NCI-H2196 treated with DMSO at 0.1 percent for 48 hours (cell line): ENCODE results near the gene INTU.
"Not testable (repeated sequence)": the region's sequence is repeated elsewhere in the genome, so short reads cannot be mapped to it uniquely, and the experiment has no call there.

Source experiments
- DNase-seq: peaks from one replicate; lab custom pipeline; 2025; ENCODE audit not compliant: unreplicated experiment; lab: John Stamatoyannopoulos, UW

INTU gene

DNA sequence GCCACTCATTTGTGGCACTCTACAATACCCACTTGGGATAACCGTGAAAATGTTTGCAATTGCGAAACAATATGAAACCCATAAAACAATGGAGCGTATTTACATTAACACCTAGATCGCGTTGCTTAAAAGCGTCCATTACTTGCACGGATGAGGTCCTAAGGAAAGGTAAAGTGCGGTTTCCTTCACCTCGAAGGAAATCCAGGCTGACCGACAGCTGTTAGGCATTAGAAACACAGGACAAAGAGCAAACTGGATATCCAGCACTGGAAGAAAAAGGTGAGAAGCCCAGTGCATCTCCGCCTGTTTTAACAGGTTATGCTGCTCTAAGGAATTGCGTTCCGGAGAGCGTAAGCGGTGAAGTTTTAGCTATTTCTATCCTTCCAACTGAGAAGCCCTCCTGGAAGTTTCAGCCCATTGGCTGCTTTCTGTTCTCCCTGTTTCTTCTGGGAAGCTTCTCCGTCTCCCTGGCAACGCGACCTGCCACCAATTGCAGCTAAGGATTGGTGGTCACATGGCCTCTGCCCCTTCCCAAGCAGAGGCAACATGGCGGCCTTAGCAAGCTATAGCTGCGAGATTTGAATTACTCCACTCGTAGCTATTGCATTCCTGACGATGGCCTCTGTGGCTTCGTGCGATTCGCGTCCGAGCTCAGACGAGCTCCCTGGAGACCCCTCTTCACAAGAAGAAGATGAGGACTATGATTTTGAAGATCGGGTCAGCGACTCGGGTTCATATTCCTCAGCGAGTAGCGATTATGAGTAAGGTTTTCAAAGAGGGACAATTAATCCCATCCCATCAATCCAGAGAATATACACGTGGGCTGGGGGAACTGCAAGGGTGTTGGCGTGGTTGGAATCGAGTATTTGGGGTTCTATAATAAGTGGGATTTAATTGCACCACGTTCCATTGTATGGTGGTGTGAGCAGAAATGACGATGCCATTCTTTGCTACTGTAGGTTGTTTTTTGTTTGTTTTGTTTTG lies at the start of gene INTU:
INTU (plus strand) TSS at position 538 of the 984 bp plus-strand sequence; CDS start at position 616, 78 bp downstream.
- DNase-seq: peak; percentile 61

DNA sequence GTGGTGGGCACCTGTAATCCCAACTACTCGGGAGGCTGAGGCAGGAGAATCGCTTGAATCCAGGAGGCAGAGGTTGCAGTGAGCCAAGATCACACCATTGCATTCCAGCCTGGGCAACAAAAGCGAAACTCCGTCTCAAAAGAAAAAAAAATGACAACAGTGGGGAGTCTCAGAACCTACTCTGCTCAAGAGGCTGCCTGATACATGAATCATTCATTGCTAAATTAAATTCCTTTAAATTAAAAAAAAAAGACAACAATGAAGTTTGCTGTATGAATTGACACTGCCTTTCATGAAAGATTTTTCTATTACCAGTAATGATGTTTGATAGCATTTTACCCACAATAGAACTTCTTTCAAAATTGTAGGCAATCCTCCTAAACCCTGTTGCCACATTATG lies 46.3 kb upstream of the INTU start:
- DNase-seq: not testable (repeated sequence)

- no peak for DNase-seq
Measured at GRCh38 chr4:127586922-127587571, 45.7 kb upstream of the INTU start.

- DNase-seq: not testable (repeated sequence)
Measured at GRCh38 chr4:127589153-127589552, 43.6 kb upstream of the INTU start.

DNA sequence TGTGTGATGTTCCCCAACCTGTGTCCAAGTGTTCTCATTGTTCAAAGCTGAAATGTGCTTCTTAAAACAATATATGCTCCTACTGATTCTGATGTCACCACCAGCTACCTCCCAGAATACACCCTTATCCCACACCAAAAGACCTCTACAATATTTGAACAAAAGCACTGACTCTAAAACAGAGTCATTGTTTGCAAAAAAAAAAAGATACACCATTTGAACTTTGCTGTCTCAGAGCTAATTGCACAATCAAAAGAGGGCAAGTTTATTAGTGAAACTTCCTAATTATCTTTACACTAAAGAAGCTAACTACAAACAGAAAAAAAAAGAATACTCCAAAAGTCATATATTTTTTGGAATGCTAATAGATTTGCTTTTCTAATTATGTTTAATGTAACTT lies 34.1 kb upstream of the INTU start:
- DNase-seq: no peak

GRCh38 chr4:127601029-127601428 lies 31.7 kb upstream of the INTU start:
- no peak for DNase-seq

- DNase-seq: peak; percentile 13
Measured at GRCh38 chr4:127604949-127605709, 27.6 kb upstream of the INTU start.

DNA sequence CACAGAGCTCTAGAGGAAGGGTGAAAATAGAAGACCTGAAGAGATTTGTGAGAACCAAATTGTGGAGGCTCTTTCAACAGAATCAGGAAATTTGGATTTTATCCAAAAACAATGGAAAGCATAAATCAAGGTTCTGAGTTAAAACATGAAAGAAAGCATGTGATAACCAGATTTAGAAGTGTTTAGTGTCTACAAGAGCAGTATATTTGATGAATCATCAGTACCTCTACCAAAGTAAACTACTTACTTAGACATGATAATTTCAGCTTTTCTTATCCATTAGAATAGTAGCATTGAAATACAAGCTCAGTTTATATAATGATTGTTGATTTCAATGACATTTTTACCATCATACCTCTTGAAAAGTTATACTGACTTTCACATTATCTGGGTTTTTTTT lies 25.9 kb upstream of the INTU start:
- DNase-seq: no peak

GRCh38 chr4:127609484-127609883 lies 23.3 kb upstream of the INTU start:
- no peak for DNase-seq

DNA sequence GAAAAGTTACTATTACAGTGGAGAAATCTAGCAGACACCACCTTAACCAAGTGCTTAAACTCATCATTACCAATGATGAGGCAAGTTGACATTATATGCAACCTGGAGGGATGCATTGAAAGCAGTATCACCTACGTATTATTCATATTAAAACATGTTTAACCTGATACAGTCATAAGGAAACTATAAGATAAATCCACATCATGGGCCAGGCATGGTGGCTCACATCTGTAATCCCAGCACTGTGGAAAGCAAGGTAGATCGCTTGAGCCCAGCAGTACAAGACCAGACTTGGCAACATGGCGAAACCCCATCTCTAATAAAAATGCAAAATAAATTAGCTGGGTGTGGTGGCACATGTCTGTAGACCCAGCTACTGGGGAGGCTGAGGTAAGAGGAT lies 22.3 kb upstream of the INTU start:
- DNase-seq: no peak

- DNase-seq: no peak
Measured at GRCh38 chr4:127616898-127617297, 15.9 kb upstream of the INTU start.

DNA sequence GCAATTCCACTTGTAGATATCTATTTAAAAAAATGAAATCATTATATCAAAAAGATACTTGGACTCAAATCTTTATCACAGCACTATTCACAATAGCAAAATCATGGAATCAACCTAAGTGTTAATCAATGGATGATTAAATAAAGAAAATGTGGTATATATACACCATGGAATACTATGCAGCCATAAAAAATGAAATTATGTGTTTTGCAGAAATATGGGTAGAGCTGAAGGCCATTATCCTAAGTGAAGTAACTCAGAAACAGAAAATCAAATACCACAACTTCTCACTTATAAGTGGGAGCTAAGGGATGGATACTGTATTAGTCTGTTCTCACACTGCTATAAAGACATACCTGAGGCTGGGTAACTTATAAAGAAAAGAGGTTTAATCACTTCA lies 14.3 kb upstream of the INTU start:
- DNase-seq: no peak

DNA sequence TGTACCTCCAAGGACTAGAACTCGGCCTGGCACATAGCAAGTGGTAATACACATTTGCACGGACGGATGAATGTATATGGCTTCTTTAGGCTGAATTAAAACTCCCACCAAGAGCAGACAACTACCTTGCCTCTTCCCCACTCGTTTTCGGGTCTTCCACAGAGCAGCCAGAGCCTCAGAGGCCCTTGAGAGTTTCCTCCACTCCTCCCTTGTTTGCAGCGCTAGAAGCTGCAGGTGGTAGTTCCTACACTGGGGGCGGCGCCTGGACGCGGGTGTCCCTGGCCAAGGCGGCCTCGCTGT lies 10.2 kb upstream of the INTU start:
- DNase-seq: no peak

DNA sequence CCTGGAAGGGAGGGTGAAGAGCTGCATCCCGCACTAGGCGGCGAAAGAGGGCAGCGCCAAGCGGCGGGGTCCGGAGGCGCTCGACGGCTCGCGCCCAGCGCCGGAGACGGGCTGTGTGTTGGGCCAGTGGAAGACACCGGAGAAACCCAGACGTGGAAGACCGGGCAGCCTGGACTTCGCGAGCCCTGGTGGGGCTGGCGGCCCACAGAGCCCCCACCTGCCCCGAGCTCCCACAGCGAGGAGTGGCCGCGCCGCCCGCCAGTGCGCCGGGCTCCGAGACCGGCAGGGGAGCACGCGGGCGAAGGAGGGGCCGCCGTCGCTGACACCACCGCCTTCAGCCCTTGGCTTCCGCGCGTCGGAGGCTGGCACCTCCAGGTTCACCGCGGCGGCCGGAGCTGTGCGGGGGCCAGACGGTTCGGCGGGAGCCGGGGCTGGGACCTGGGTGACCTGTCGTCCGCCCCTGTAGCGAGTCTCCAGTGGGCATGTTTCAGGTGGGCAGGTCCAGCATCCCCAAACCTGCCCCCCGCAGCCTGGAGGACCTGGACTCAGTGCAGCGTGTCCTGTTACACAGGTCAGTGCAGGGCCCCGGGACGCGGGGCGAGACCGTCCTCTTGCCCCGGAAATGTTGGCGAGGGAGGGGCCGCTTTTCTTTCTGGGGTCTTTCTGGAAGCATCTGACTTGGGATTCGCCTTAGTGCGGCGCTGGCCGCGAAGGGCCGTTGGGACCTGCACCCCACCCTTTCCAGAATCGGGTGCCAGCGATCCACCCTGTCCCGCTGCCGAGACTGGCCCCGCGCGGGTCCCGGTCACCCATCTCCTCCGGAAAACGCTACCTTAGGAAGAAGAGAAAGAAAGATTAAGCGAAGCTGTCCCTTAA lies 9.6 kb upstream of the INTU start:
- DNase-seq: peak; percentile 20

DNA sequence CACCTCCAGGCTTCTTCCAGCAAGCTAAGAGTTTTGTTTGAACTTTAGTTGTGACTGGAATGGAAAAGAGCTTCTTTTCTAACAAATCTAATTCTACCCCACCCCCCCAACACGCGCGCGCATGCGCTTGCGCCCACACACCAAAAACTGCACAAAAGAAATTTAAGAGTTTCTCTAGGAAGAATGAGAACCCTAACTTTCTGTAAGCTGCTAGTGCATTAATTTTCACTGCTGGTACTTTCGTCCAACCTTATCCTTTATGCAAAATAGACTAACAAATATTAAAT lies 9.0 kb upstream of the INTU start:
- no peak for DNase-seq

GRCh38 chr4:127624173-127624572 lies 8.6 kb upstream of the INTU start:
- DNase-seq: no peak

DNA sequence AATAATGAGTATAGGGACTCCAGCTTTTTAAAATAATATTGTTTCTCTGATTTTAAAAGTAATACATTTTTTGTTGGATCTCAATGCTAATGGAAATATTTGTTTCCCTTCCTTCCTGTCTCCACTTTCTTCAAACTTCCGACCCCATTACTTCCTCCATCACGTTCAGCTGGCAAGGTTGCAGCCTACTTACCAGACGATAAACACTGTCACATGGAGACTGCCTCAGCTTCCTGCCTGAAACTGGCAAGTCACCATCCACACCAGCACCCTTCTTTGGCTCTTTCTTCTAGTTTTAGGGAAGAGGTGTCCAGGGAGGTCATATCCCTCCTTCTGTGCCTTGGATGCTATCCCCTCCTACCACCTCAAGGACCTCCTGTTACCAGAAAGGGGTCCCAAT lies 3.4 kb upstream of the INTU start:
- DNase-seq: no peak

DNA sequence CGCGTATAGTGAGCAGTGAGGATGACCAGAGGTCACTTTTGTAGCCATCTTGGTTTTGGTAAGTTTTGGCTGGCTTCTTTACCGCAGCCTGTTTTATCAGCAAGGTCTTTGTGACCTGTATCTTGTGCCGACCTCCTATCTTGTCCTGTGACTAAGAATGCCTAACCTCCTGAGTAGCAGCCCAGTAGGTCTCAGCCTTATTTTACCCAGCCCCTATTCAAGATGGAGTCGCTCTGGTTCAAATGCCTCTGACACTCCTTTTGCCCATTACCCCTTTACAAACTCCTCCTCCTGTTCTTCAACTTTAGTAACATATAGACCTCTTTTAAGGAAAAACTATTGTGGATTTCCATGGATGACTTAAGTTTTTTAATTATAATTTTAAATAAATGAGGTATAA lies 2.6 kb upstream of the INTU start:
- no peak for DNase-seq

DNA sequence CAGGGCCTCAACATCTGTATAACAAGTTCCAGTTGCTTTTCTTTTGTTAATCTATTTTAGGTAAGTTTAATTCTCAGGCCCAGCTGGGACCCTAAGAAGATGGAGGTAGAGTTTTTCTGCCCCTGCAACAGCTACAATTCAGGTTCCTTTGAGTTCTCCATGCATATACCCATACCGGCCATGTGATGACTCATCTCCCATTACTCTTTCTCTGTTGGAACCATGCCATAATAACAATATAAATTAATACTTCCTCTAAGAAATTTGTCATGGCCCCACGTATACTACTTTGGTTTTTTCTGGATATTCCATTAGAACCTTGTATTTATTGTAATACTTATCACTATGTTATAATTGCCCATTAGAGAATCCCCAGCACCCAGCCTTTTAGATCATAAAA lies 1.3 kb upstream of the INTU start:
- no peak for DNase-seq

DNA sequence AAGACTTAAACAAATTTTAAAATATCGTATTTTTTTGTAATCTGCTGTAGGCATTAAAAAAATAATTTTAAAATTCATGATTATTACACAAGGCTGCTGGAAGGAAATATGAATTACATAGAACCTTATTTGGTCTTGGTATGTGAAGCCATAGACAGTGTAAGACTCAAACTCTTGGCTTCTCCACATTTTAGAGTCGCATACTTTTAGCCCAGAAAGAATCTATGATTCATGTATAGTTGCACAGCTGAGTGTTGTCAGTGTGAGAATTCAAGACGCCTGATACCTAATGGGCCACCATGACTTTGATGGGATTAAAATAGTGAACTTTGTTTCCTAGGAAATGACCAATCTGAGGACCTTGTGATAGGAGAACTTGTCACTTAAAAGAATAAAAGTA lies 1.4 kb downstream of the INTU start:
- no peak for DNase-seq

DNA sequence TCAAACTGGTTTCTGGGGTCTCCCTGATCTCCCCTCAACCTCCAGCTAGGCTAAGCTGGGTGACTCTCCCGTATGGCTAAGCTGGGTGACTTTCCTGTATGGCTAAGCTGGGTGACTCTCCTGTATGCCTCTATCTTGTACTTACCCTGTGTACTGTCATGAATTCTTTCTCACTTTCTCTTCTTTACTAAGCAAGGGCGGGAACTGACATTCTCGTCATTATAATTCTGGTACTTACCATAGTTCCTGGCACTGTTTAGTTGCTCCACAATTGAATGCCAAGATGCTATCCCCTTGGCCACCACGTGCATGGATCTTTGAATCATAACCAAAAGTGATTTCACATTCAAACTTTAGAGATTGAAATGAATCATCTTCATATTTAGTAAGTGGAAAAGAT lies 8.8 kb downstream of the INTU start:
- no peak for DNase-seq
